Suprapubic skin (tissue), 3 donors: ENCODE data around the gene LARGE1.

ENCODE experiments used
- CTCF ChIP-seq, 2 donors: fragments of 200-600 bp in 1 of 2; fragments of 450-650 bp in 1 of 2; sonication (generic) in 1 of 2; IDR thresholded peaks; one replicate each; pipeline ENCODE4 v1.5.1; 2016 to 2019; ENCODE audit warnings: antibody characterized with exemption in 2 of 2, mild to moderate bottlenecking in 1 of 2, moderate library complexity in 1 of 2
- POLR2A ChIP-seq, 2 donors: fragments of 450-650 bp; IDR thresholded peaks; one replicate each; pipeline ENCODE4 v1.6.1; 2017; ENCODE audit warnings: antibody characterized with exemption in 2 of 2, mild to moderate bottlenecking in 2 of 2, moderate library complexity in 2 of 2

GRCh38 chr22:33889748-33890147 is 30.5 kb downstream of the LARGE1 start:
- no peak for TF ChIP-seq CTCF (IDR thresholded peaks at IDR 0.05)
- no peak for TF ChIP-seq POLR2A (IDR thresholded peaks at IDR 0.05)
